Measurements from ENCODE around the gene NDUFS2.

Gene NDUFS2

GRCh38 chr1:161162052-161162451, 40.1 kb upstream of the NDUFS2 start:
- H3K36me3 ChIP-seq (ENCODE audit: control insufficient read depth, insufficient read depth, low read length): peaks cover 55% of the 10 kb centered on the region
- peak overlapping the region; percentile 31 for H3K27ac ChIP-seq (ENCODE audit: low read depth, low read length, severe bottlenecking)
- H3K4me3 ChIP-seq (ENCODE audit: extremely low read depth, insufficient read depth, low read length, poor library complexity, severe bottlenecking): no peak overlapping the region
- H3K4me1 ChIP-seq (ENCODE audit: control insufficient read depth, insufficient read depth, low read length, poor library complexity, severe bottlenecking): peaks cover 11% of the 10 kb centered on the region
- 88 to 90% methylated on average over 4 to 5 of the region's 7 CpGs for WGBS, 2 experiments (ENCODE audit: insufficient coverage in 2 of 2)
- no peaks in the 10 kb centered on the region for H3K9me3 ChIP-seq (ENCODE audit: control insufficient read depth, low read length)

GRCh38 chr1:161162806-161163205, 39.4 kb upstream of the NDUFS2 start:
- no peaks in the 10 kb centered on the region for H3K9me3 ChIP-seq (ENCODE audit: control insufficient read depth, low read length)
- H3K27ac ChIP-seq (ENCODE audit: low read depth, low read length, severe bottlenecking): no peak overlapping the region
- peaks cover 48% of the 10 kb centered on the region for H3K36me3 ChIP-seq (ENCODE audit: control insufficient read depth, insufficient read depth, low read length)
- no peak overlapping the region for H3K4me3 ChIP-seq (ENCODE audit: extremely low read depth, insufficient read depth, low read length, poor library complexity, severe bottlenecking)
- 100% methylated on average over 6 to 8 of the region's 10 CpGs for WGBS, 2 experiments (ENCODE audit: insufficient coverage in 2 of 2)
- peaks cover 11% of the 10 kb centered on the region for H3K4me1 ChIP-seq (ENCODE audit: control insufficient read depth, insufficient read depth, low read length, poor library complexity, severe bottlenecking)

DNA sequence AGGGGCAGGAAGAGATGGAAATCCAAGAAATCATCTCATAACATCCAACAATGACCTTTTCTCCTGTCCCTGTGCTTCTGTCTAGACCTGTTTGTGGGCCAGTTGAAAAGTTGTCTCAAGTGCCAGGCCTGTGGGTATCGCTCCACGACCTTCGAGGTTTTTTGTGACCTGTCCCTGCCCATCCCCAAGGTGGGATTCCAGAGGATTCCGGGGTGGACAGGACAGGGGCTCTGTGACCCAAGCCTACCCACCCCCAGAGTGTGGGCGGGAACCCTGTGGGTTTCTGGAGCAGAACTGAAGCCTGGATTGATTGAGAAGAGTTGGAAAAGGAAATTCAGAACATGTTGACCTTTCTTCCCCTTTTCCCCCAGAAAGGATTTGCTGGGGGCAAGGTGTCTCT, 38.4 kb upstream of the NDUFS2 start:
- 60 to 98% methylated on average over 1 to 5 of the region's 5 CpGs for WGBS, 2 experiments (ENCODE audit: insufficient coverage in 2 of 2)
- H3K36me3 ChIP-seq (ENCODE audit: control insufficient read depth, insufficient read depth, low read length): peaks cover 42% of the 10 kb centered on the region

GRCh38 chr1:161164901-161165610, 37.1 kb upstream of the NDUFS2 start:
- peak overlapping the region; percentile 96 for H3K27ac ChIP-seq (ENCODE audit: low read depth, low read length, severe bottlenecking)
- H3K36me3 ChIP-seq (ENCODE audit: control insufficient read depth, insufficient read depth, low read length): peaks cover 50% of the 10 kb centered on the region
- H3K9me3 ChIP-seq (ENCODE audit: control insufficient read depth, low read length): no peaks in the 10 kb centered on the region
- H3K4me1 ChIP-seq (ENCODE audit: control insufficient read depth, insufficient read depth, low read length, poor library complexity, severe bottlenecking): peaks cover 10% of the 10 kb centered on the region
- H3K4me3 ChIP-seq (ENCODE audit: extremely low read depth, insufficient read depth, low read length, poor library complexity, severe bottlenecking): peak overlapping the region; percentile 87
- WGBS, 2 experiments (ENCODE audit: insufficient coverage in 2 of 2): 96% methylated on average over 8 to 10 of the region's 14 CpGs

More for the DNA sequence above, 38.4 kb upstream of the NDUFS2 start:
- Histone ChIP-seq H3K4me3 (ENCODE audit: extremely low read depth, insufficient read depth, low read length, poor library complexity, severe bottlenecking) (no peak overlapping the region), H3K4me1 (ENCODE audit: control insufficient read depth, insufficient read depth, low read length, poor library complexity, severe bottlenecking) (peaks cover 11% of the 10 kb centered on the region), H3K27ac (ENCODE audit: low read depth, low read length, severe bottlenecking) (no peak overlapping the region), H3K9me3 (ENCODE audit: control insufficient read depth, low read length) (no peaks in the 10 kb centered on the region)

- Histone ChIP-seq H3K36me3 (ENCODE audit: control insufficient read depth, insufficient read depth, low read length) (peaks cover 53% of the 10 kb centered on the region), H3K27ac (ENCODE audit: low read depth, low read length, severe bottlenecking) (peak within 1 kb of the TSS; percentile 96), H3K4me1 (ENCODE audit: control insufficient read depth, insufficient read depth, low read length, poor library complexity, severe bottlenecking) (peaks cover 7% of the 10 kb centered on the region), H3K4me3 (ENCODE audit: extremely low read depth, insufficient read depth, low read length, poor library complexity, severe bottlenecking) (peak within 1 kb of the TSS; percentile 87), H3K9me3 (ENCODE audit: control insufficient read depth, low read length) (no peaks in the 10 kb centered on the region)
- 1% methylated on average over 39 to 43 of the region's 54 CpGs for WGBS, 2 experiments (ENCODE audit: insufficient coverage in 2 of 2)
These were observed 36.2 kb upstream of the NDUFS2 start, which contains the start of gene PPOX for GRCh38 chr1:161165742-161166668. Gene PPOX (plus strand): TSS chr1:161166426. CDS start chr1:161166848, 422 bp downstream.

DNA sequence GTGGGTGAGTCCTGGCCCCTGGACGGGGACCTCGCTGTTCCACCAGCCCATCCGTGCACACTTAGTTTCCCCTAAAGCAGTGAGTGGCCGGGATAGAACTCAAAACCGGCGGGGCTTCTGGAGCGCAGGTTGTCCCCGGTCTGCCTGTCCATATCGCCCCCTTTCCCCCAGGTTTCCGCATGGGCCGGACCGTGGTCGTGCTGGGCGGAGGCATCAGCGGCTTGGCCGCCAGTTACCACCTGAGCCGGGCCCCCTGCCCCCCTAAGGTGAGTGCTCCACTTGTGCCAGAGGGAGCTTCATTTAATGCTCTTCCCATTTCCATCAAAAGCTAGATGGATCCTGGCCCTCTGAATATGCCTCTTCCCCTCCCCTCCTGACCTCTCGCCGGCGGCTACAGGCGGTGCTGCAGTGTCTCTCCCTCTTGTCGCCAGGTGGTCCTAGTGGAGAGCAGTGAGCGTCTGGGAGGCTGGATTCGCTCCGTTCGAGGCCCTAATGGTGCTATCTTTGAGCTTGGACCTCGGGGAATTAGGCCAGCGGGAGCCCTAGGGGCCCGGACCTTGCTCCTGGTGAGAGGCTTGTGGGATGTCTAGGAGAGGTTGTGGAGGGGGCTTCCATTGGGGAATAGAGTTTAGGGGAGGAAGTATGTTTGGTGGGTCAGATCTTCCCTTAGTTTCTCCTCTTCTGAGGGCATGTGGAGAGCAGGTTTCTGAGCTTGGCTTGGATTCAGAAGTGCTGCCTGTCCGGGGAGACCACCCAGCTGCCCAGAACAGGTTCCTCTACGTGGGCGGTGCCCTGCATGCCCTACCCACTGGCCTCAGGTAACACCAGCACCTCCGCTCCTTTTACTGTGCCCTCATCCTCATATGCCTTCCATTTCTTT, 35.3 kb upstream of the NDUFS2 start:
- H3K4me1 ChIP-seq (ENCODE audit: control insufficient read depth, insufficient read depth, low read length, poor library complexity, severe bottlenecking): peaks cover 7% of the 10 kb centered on the region

DNA sequence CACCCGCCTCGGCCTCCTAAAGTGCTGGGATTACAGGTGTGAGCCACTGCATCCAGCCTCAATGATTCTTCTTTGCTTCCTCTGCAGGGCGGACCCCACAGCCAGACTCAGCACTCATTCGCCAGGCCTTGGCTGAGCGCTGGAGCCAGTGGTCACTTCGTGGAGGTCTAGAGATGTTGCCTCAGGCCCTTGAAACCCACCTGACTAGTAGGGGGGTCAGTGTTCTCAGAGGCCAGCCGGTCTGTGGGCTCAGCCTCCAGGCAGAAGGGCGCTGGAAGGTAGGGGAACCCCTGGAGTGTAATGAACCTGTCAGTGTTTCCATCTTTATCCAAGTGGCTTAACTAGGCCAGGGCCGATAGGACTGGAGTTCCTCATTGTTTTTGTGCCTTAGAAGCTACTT, 33.3 kb upstream of the NDUFS2 start:
- peaks cover 56% of the 10 kb centered on the region for H3K36me3 ChIP-seq (ENCODE audit: control insufficient read depth, insufficient read depth, low read length)
- WGBS, 2 experiments (ENCODE audit: insufficient coverage in 2 of 2): 90 to 94% methylated on average over 7 of the region's 9 CpGs
- H3K4me1 ChIP-seq (ENCODE audit: control insufficient read depth, insufficient read depth, low read length, poor library complexity, severe bottlenecking): peaks cover 7% of the 10 kb centered on the region
- no peak overlapping the region for H3K4me3 ChIP-seq (ENCODE audit: extremely low read depth, insufficient read depth, low read length, poor library complexity, severe bottlenecking)
- H3K27ac ChIP-seq (ENCODE audit: low read depth, low read length, severe bottlenecking): no peak overlapping the region
- H3K9me3 ChIP-seq (ENCODE audit: control insufficient read depth, low read length): no peaks in the 10 kb centered on the region

More for the DNA sequence above, 35.3 kb upstream of the NDUFS2 start:
- peak overlapping the region; percentile 23 for H3K27ac ChIP-seq (ENCODE audit: low read depth, low read length, severe bottlenecking)
- 9 to 11% methylated on average over 25 to 27 of the region's 33 CpGs for WGBS, 2 experiments (ENCODE audit: insufficient coverage in 2 of 2)
- no peaks in the 10 kb centered on the region for H3K9me3 ChIP-seq (ENCODE audit: control insufficient read depth, low read length)
- H3K36me3 ChIP-seq (ENCODE audit: control insufficient read depth, insufficient read depth, low read length): peaks cover 54% of the 10 kb centered on the region
- H3K4me3 ChIP-seq (ENCODE audit: extremely low read depth, insufficient read depth, low read length, poor library complexity, severe bottlenecking): peak overlapping the region; percentile 87

DNA sequence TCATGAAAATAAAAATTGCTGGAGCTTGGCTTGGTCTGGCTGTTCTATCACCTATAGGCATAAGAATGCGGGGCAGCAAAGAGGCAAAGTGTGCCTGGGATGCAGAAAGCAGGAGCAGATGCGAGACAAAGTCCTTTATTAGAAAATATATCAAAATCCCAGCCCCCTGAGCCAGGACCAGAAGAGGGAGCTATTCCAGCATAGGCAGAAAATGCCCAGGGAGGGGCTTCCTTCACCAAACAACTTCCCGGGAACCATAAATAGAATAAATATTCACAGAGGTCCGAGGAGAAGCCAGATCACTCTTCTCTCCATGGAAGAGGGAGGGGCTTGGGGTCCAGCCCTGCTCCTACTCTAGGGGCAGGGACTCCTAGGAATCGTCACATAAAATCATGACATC, 31.0 kb upstream of the NDUFS2 start:
- peaks cover 2% of the 10 kb centered on the region for H3K4me1 ChIP-seq (ENCODE audit: control insufficient read depth, insufficient read depth, low read length, poor library complexity, severe bottlenecking)
- WGBS, 2 experiments (ENCODE audit: insufficient coverage in 2 of 2): 80 to 89% methylated on average over 1 to 2 of the region's 5 CpGs
- no peak overlapping the region for H3K4me3 ChIP-seq (ENCODE audit: extremely low read depth, insufficient read depth, low read length, poor library complexity, severe bottlenecking)
- H3K36me3 ChIP-seq (ENCODE audit: control insufficient read depth, insufficient read depth, low read length): peaks cover 70% of the 10 kb centered on the region
- no peaks in the 10 kb centered on the region for H3K9me3 ChIP-seq (ENCODE audit: control insufficient read depth, low read length)
- no peak overlapping the region for H3K27ac ChIP-seq (ENCODE audit: low read depth, low read length, severe bottlenecking)

- peaks cover 6% of the 10 kb centered on the region for H3K4me1 ChIP-seq (ENCODE audit: control insufficient read depth, insufficient read depth, low read length, poor library complexity, severe bottlenecking)
- WGBS, 2 experiments (ENCODE audit: insufficient coverage in 2 of 2): 92 to 93% methylated on average over 10 to 11 of the region's 12 CpGs
- H3K36me3 ChIP-seq (ENCODE audit: control insufficient read depth, insufficient read depth, low read length): peaks cover 70% of the 10 kb centered on the region
- H3K9me3 ChIP-seq (ENCODE audit: control insufficient read depth, low read length): no peaks in the 10 kb centered on the region
- no peak overlapping the region for H3K27ac ChIP-seq (ENCODE audit: low read depth, low read length, severe bottlenecking)
- H3K4me3 ChIP-seq (ENCODE audit: extremely low read depth, insufficient read depth, low read length, poor library complexity, severe bottlenecking): no peak overlapping the region
These were observed 30.5 kb upstream of the NDUFS2 start for GRCh38 chr1:161171696-161172095.

- Histone ChIP-seq H3K4me3 (ENCODE audit: extremely low read depth, insufficient read depth, low read length, poor library complexity, severe bottlenecking) (no peak overlapping the region), H3K36me3 (ENCODE audit: control insufficient read depth, insufficient read depth, low read length) (peaks cover 70% of the 10 kb centered on the region), H3K4me1 (ENCODE audit: control insufficient read depth, insufficient read depth, low read length, poor library complexity, severe bottlenecking) (peaks cover 6% of the 10 kb centered on the region), H3K9me3 (ENCODE audit: control insufficient read depth, low read length) (no peaks in the 10 kb centered on the region), H3K27ac (ENCODE audit: low read depth, low read length, severe bottlenecking) (no peak overlapping the region)
- no CpG with 5 or more reads among the region's 1 CpG for WGBS, 2 experiments (ENCODE audit: insufficient coverage in 2 of 2)
These were observed 29.8 kb upstream of the NDUFS2 start for GRCh38 chr1:161172349-161172748.
